K562 (cell line): ENCODE results near the gene ARMS2. TPM values are rescaled to one million over a fixed set of nuclear protein-coding genes. Genes with fewer than 3 reads are reported as not detected.

Source experiments
- ATAC-seq: fragments of 200-7000 bp; cut with Tn5 transposase; 3 replicates; pipeline ENCODE4 v1.9.1; 2020; ENCODE audit warnings: moderate library complexity
- BruUV-seq: library from RNA; stranded (reverse); fragments of 400-500 nt; replicated peaks from 2 replicates; lab custom pipeline; 2021; lab: Mats Ljungman, UMichigan
- CTCF ChIA-PET: fragments of 300-600 bp; formaldehyde crosslinking; extraction: SDS; loops from one replicate; lab custom pipeline; 2021; ENCODE audit warnings: low intra/inter-chr PET ratio; lab: Yijun Ruan, JAX
- POLR2A ChIA-PET: fragments of 300-600, 350-650 bp; sonication (Branson Sonifier 250); formaldehyde crosslinking; extraction: SDS; loops from one replicate; lab custom pipeline; 2021; ENCODE audit warnings: antibody characterized with exemption, inconsistent platforms; lab: Yijun Ruan, JAX
- DNase-seq, 4 experiments: peaks; one replicate each; pipeline versions ENCODE4 v3.0.0 to v3.0.0-alpha.2; 2011 to 2018; ENCODE audit warnings: low spot score in 3 of 4, mixed read lengths in 3 of 4; ENCODE audit errors: extremely low read depth in 1 of 4
- FAIRE-seq: peaks from 2 replicates; lab custom pipeline; 2011; peaks lifted over from hg19 to GRCh38; lab: Jason Lieb, UNC
- H2AFZ ChIP-seq: 2 replicates; pipeline ENCODE4 v1.6.0; 2011; ENCODE audit warnings: low read depth, low read length, control low read depth, inconsistent platforms
- H3K27ac ChIP-seq: fragments of 200-600 bp; 3 replicates; pipeline ENCODE4 v1.8.0; 2011; ENCODE audit warnings: low read depth, mild to moderate bottlenecking, control low read depth, inconsistent platforms, low read length, moderate library complexity, mixed read lengths; ENCODE audit errors: extremely low read depth
- H3K27me3 ChIP-seq, 2 experiments: fragments of 300-600 bp in 1 of 2; 2 replicates in 1 of 2; 3 replicates in 1 of 2; pipeline versions ENCODE4 v1.6.0 to v1.8.0; 2011; ENCODE audit warnings: inconsistent platforms in 2 of 2, low read length in 2 of 2, mild to moderate bottlenecking in 1 of 2, mixed read lengths in 1 of 2, moderate library complexity in 1 of 2; ENCODE audit not compliant: control insufficient read depth in 2 of 2, insufficient read depth in 2 of 2
- H3K36me3 ChIP-seq: fragments of 300-600 bp; 3 replicates; pipeline ENCODE4 v1.8.0; 2011; ENCODE audit warnings: mild to moderate bottlenecking, low read length, inconsistent platforms; ENCODE audit not compliant: control insufficient read depth, insufficient read depth
- H3K4me1 ChIP-seq, 2 experiments: fragments of 200-600 bp in 1 of 2; replicated peaks in 1 of 2; 2 replicates in 1 of 2; 3 replicates in 1 of 2; pipeline versions ENCODE4 v1.5.1 to v1.8.0; 2011; ENCODE audit warnings: inconsistent platforms in 2 of 2, low read length in 2 of 2, mild to moderate bottlenecking in 1 of 2, mixed read lengths in 1 of 2, moderate library complexity in 1 of 2; ENCODE audit not compliant: control insufficient read depth in 2 of 2, insufficient read depth in 2 of 2
- H3K4me2 ChIP-seq: 2 replicates; pipeline ENCODE4 v1.6.1; 2011; ENCODE audit warnings: low read length, control low read depth, inconsistent platforms, mixed read lengths; ENCODE audit not compliant: insufficient read depth
- H3K4me3 ChIP-seq: fragments of 200-600 bp; sonication (generic), shearing (Covaris generic); 2 replicates; pipeline ENCODE4 v1.5.1; 2016; ENCODE audit warnings: control low read depth, inconsistent platforms
- H3K79me2 ChIP-seq: fragments of 200-600 bp; 3 replicates; pipeline ENCODE4 v1.8.0; 2011; ENCODE audit warnings: low read length, inconsistent platforms; ENCODE audit not compliant: control insufficient read depth, insufficient read depth
- H3K9ac ChIP-seq, 2 experiments: 2 replicates each; pipeline versions ENCODE4 v1.6.0 to v1.6.1; 2011; ENCODE audit warnings: low read depth in 2 of 2, low read length in 2 of 2, control low read depth in 1 of 2, inconsistent platforms in 1 of 2, mild to moderate bottlenecking in 1 of 2, mixed read lengths in 1 of 2; ENCODE audit not compliant: insufficient read depth in 1 of 2
- H3K9me1 ChIP-seq: one replicate; pipeline ENCODE4 v1.6.0; 2011; ENCODE audit warnings: inconsistent platforms, mild to moderate bottlenecking, low read length, moderate library complexity; ENCODE audit not compliant: control insufficient read depth, insufficient read depth
- H3K9me3 ChIP-seq: replicated peaks from 2 replicates; pipeline ENCODE4 v1.5.1; 2011; ENCODE audit warnings: low read depth, low read length, inconsistent platforms; ENCODE audit not compliant: control insufficient read depth, insufficient read depth
- H4K20me1 ChIP-seq: replicated peaks from 2 replicates; pipeline ENCODE4 v1.6.1; 2011; ENCODE audit warnings: low read length, inconsistent platforms, mixed read lengths; ENCODE audit not compliant: control insufficient read depth, insufficient read depth
- ARNT ChIP-seq, 2 experiments: fragments of 450-650 bp; IDR thresholded peaks; 2 replicates each; pipeline ENCODE4 v1.6.1; 2016; ENCODE audit warnings: mild to moderate bottlenecking in 1 of 2
- CREBBP ChIP-seq: IDR thresholded peaks from one replicate; pipeline ENCODE4 v1.6.1; 2012; ENCODE audit warnings: low read depth, mild to moderate bottlenecking, control low read depth, inconsistent platforms, low read length
- EP300 ChIP-seq: IDR thresholded peaks from 2 replicates; pipeline ENCODE4 v1.6.1; 2012; ENCODE audit warnings: low read length, improper control_type of control experiment
- GATAD2B ChIP-seq: fragments of 450-650 bp; IDR thresholded peaks from 2 replicates; pipeline ENCODE4 v1.6.1; 2017; ENCODE audit warnings: mild to moderate bottlenecking, borderline replicate concordance
- SAFB2 ChIP-seq: fragments of 200-400 bp; formaldehyde crosslinking; IDR thresholded peaks from 2 replicates; pipeline ENCODE4 v1.6.1; 2018; ENCODE audit warnings: borderline replicate concordance, low read length, low read depth, moderate library complexity; ENCODE audit not compliant: severe bottlenecking
- ZNF175 ChIP-seq: fragments of 200-800 bp; sonication (Bioruptor generic); IDR thresholded peaks from 2 replicates; pipeline ENCODE4 v1.6.1; 2016; ENCODE audit warnings: low read depth, mild to moderate bottlenecking, missing genetic modification characterization, missing compliant biosample characterization
- ZNF583 ChIP-seq: fragments of 250-450 bp; sonication (Bioruptor Pico); IDR thresholded peaks from 2 replicates; pipeline ENCODE4 v1.4.0; 2020
- WGBS: fragments of 100-300 bp; shearing (Covaris generic); methylation state at CpG from one replicate; pipeline ENCODE4 v1.1.6; 2016; ENCODE audit warnings: low coverage, mixed read lengths; ENCODE audit not compliant: insufficient coverage; ENCODE audit errors: missing lambda C conversion rate; 5-methylcytosine and 5-hydroxymethylcytosine counted together
- in situ Hi-C: fragments of 300-500 bp; cut with MboI; formaldehyde crosslinking; loops from 4 replicates; pipeline ENCODE4 v1.15.0; 2018; ENCODE audit warnings: inconsistent platforms, mixed read lengths
- intact Hi-C: fragments of 100-400 bp; cut with micrococcal nuclease; formaldehyde crosslinking; loops from 2 replicates; pipeline ENCODE4 v1.14.2; 2022
- polyA plus RNA-seq, 8 experiments: library from polyadenylated mRNA; depleted of rRNA in 4 of 8; stranded (reverse) in 5 of 8; unstranded in 3 of 8; fragments of >200 nt; fragmentation: Nextera tagmentation in 2 of 8; fragmentation: Illumina TruSeq in 1 of 8; extraction: Ambion mirVana in 2 of 8; extraction: Trizol in 1 of 8; gene quantifications; 2 replicates each; pipeline versions ENCODE4 v1.2.1 to v1.2.3, GENCODE V29; 2011 to 2014; ENCODE audit warnings: inconsistent platforms in 1 of 8, missing spikeins in 1 of 8
- total RNA-seq, 7 experiments: library from RNA; depleted of rRNA in 6 of 7; stranded (reverse); fragments of >200 nt in 6 of 7; fragmentation: Illumina TruSeq in 2 of 7; extraction: Trizol in 2 of 7; gene quantifications; 2 replicates each; pipeline versions ENCODE4 v1.2.1 to v1.2.3, GENCODE V29; 2011 to 2021; ENCODE audit warnings: low replicate concordance in 1 of 7
- TF ChIP-seq, protein P1 (sequence below): fragments of 450-650 bp; conservative IDR thresholded peaks from 2 replicates; pipeline ENCODE4 v1.6.1; 2016; ENCODE audit warnings: missing genetic modification characterization, low read depth, mild to moderate bottlenecking, control low read depth, missing compliant biosample characterization
- TF ChIP-seq, protein P2 (sequence below), 3 experiments: IDR thresholded peaks in 2 of 3; conservative IDR thresholded peaks in 1 of 3; 2 replicates each; pipeline ENCODE4 v1.5.1; 2011 to 2012; ENCODE audit warnings: low read length in 3 of 3, mild to moderate bottlenecking in 3 of 3, control low read depth in 2 of 3, improper control_type of control experiment in 1 of 3, inconsistent platforms in 1 of 3, low read depth in 1 of 3, mixed read lengths in 1 of 3, moderate library complexity in 1 of 3; ENCODE audit not compliant: insufficient read depth in 2 of 3
- TF ChIP-seq, protein P3 (sequence below): fragments of 450-650 bp; formaldehyde crosslinking; IDR thresholded peaks from 2 replicates; pipeline ENCODE4 v1.4.0; 2022; ENCODE audit warnings: missing genetic modification characterization

ARMS2 gene
- total and polyA plus RNA-seq, 9 of the 15 experiments (the other 6 are each of a cell fraction or from before 2014, with no cell fraction given), result not detected

DNA sequence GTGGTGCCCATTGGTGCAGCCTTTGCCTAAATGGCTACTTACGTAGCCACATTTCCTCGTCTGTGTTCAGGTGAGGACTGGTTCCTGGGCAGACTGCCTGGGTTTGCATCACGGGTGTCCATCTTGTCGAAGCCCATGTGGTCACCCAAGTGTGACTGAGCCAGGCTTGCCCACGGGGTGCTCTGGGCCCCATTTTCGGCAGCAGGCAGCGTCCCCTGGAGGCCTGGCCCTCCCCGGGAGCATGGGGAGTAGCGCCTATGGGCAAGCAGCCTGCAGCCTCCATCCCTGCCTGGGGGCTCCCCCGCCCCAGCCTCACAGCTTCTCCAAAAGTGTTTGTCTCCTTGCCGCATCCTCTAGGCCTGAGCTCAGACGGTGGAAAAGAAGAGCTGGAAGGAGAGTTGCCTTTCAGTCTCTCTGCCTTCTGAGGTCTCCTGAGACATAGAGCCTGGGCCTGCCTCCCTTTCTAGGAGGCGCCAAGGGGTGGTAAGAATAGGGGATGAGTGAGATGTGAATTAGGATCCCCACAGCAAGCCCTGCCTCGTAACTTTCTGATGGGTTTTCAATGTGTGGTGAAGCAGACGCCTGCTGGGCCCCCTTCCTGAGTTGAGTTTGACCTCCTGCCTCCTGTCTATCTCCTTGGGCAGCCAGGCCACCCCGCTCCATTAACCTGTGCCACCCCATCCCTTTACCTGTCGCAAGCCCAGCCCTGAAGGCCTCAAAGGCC is 49.6 kb downstream of the ARMS2 start:
- BruUV-seq, result no TSS peak
- CTCF ChIA-PET, result no interaction called here
- 1% methylated on average over 13 of the region's 17 CpGs for WGBS
- Histone ChIP-seq H3K36me3 (no peaks in the 10 kb centered on the region), H3K4me2 (no peak overlapping the region), H3K9me1 (no peaks in the 10 kb centered on the region), H3K9me3 (no peaks in the 10 kb centered on the region), H3K9ac (no peak overlapping the region), H4K20me1 (no peaks in the 10 kb centered on the region; the same call in 1 of the 2 replicates), H3K27ac (no peak overlapping the region), H3K27me3 (peaks cover 4 to 42% of the 10 kb centered on the region in 2 experiments; a peak in 3 of 5 replicates), H3K4me3 (no peak overlapping the region), H2AFZ (no peak overlapping the region), H3K79me2 (no peaks in the 10 kb centered on the region), H3K4me1 (no peaks in the 10 kb centered on the region)
- FAIRE-seq, result no peak
- in situ Hi-C loops, result no loop called here
- POLR2A ChIA-PET, result interaction anchor here (0.6 to 0.9 kb wide), 2 partner anchors 11 to 172 kb away, joined by 3 to 4 read pairs; no protein-coding TSS in a partner anchor
- no peak for TF ChIP-seq ZNF583 (CRISPR knock-in tag)
- TF ChIP-seq ZNF175, result no peak
- TF ChIP-seq EP300, result no peak
- no peak for TF ChIP-seq SAFB2
- TF ChIP-seq CREBBP, result no peak
- no peak for ATAC-seq
- intact Hi-C loops, result no loop called here
- no peak for DNase-seq

DNA sequence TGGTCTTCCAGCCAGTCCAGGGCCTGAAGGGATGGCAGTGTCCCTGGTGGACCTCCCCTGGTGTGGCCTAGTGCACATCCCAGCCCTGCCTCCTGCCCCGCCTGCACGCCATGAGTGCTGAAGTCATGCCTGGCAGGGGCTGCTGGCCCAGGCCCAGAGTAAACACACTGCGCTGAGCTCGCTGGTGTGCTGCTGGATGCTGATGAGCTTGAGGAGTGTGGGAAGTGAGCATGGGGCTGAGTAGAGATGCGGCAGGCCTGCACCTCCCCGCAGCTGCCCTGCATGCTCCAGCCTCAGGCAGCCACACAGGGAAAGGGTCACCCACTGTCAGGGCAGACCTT is 50.1 kb downstream of the ARMS2 start:
- ChIA-PET CTCF (no interaction called here), POLR2A (interaction anchor here (0.9 kb wide), 1 partner anchor 12 kb away, joined by 3 read pairs; no protein-coding TSS in a partner anchor)
- Histone ChIP-seq H3K4me1 (no peaks in the 10 kb centered on the region), H3K4me3 (no peak overlapping the region), H3K36me3 (no peaks in the 10 kb centered on the region), H2AFZ (no peak overlapping the region), H3K79me2 (no peaks in the 10 kb centered on the region), H3K9me3 (no peaks in the 10 kb centered on the region), H3K9ac (no peak overlapping the region), H3K4me2 (no peak overlapping the region), H3K9me1 (no peaks in the 10 kb centered on the region), H3K27ac (no peak overlapping the region), H4K20me1 (no peaks in the 10 kb centered on the region; the same call in 1 of the 2 replicates), H3K27me3 (peaks cover 5 to 47% of the 10 kb centered on the region in 2 experiments; a peak in 3 of 5 replicates)
- BruUV-seq, result no TSS peak
- intact Hi-C loops, result no loop called here
- FAIRE-seq, result no peak
- no peak for ATAC-seq
- 0% methylated on average over 5 of the region's 6 CpGs for WGBS
- in situ Hi-C loops, result no loop called here
- DNase-seq, result no peak
- TF ChIP-seq ARNT (IDR thresholded peaks at IDR 0.05), result no peak
- TF ChIP-seq GATAD2B, result no peak
- TF ChIP-seq, protein P1, sequence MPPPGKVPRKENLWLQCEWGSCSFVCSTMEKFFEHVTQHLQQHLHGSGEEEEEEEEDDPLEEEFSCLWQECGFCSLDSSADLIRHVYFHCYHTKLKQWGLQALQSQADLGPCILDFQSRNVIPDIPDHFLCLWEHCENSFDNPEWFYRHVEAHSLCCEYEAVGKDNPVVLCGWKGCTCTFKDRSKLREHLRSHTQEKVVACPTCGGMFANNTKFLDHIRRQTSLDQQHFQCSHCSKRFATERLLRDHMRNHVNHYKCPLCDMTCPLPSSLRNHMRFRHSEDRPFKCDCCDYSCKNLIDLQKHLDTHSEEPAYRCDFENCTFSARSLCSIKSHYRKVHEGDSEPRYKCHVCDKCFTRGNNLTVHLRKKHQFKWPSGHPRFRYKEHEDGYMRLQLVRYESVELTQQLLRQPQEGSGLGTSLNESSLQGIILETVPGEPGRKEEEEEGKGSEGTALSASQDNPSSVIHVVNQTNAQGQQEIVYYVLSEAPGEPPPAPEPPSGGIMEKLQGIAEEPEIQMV, result no peak
- TF ChIP-seq, protein P2, sequence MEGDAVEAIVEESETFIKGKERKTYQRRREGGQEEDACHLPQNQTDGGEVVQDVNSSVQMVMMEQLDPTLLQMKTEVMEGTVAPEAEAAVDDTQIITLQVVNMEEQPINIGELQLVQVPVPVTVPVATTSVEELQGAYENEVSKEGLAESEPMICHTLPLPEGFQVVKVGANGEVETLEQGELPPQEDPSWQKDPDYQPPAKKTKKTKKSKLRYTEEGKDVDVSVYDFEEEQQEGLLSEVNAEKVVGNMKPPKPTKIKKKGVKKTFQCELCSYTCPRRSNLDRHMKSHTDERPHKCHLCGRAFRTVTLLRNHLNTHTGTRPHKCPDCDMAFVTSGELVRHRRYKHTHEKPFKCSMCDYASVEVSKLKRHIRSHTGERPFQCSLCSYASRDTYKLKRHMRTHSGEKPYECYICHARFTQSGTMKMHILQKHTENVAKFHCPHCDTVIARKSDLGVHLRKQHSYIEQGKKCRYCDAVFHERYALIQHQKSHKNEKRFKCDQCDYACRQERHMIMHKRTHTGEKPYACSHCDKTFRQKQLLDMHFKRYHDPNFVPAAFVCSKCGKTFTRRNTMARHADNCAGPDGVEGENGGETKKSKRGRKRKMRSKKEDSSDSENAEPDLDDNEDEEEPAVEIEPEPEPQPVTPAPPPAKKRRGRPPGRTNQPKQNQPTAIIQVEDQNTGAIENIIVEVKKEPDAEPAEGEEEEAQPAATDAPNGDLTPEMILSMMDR (IDR thresholded peaks at IDR 0.05 in 2 of 3, conservative IDR thresholded peaks at IDR 0.05 in 1 of 3; ENCODE audit: insufficient read depth in 2 of 3, low read depth in 1 of 3, low read length in 3 of 3), result no peak
- TF ChIP-seq, protein P3, sequence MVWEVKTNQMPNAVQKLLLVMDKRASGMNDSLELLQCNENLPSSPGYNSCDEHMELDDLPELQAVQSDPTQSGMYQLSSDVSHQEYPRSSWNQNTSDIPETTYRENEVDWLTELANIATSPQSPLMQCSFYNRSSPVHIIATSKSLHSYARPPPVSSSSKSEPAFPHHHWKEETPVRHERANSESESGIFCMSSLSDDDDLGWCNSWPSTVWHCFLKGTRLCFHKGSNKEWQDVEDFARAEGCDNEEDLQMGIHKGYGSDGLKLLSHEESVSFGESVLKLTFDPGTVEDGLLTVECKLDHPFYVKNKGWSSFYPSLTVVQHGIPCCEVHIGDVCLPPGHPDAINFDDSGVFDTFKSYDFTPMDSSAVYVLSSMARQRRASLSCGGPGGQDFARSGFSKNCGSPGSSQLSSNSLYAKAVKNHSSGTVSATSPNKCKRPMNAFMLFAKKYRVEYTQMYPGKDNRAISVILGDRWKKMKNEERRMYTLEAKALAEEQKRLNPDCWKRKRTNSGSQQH (CRISPR knock-in tag), result no peak
